HG03432 (cell line): Measurements from ENCODE around the gene LRP1.

Experiments
- ATAC-seq: cut with Tn5 transposase; IDR thresholded peaks from one replicate; pipeline ENCODE4 v1.9.1; 2021; ENCODE audit warnings: mild to moderate bottlenecking, moderate library complexity; ENCODE audit not compliant: unreplicated experiment

Gene LRP1

GRCh38 chr12:57093415-57094207 lies 34.7 kb upstream of the LRP1 start:
- ATAC-seq: no peak

GRCh38 chr12:57094208-57095160 lies 33.8 kb upstream of the LRP1 start:
- ATAC-seq: no peak

GRCh38 chr12:57095440-57095839 lies 32.8 kb upstream of the LRP1 start:
- no peak for ATAC-seq

- ATAC-seq: no peak
These were observed 32.1 kb upstream of the LRP1 start for GRCh38 chr12:57096099-57096572.

- ATAC-seq: no peak
These were observed 31.3 kb upstream of the LRP1 start for GRCh38 chr12:57096748-57097553.

GRCh38 chr12:57097554-57097835 lies 30.8 kb upstream of the LRP1 start:
- no peak for ATAC-seq

GRCh38 chr12:57098546-57098945 lies 29.7 kb upstream of the LRP1 start:
- ATAC-seq: no peak

DNA sequence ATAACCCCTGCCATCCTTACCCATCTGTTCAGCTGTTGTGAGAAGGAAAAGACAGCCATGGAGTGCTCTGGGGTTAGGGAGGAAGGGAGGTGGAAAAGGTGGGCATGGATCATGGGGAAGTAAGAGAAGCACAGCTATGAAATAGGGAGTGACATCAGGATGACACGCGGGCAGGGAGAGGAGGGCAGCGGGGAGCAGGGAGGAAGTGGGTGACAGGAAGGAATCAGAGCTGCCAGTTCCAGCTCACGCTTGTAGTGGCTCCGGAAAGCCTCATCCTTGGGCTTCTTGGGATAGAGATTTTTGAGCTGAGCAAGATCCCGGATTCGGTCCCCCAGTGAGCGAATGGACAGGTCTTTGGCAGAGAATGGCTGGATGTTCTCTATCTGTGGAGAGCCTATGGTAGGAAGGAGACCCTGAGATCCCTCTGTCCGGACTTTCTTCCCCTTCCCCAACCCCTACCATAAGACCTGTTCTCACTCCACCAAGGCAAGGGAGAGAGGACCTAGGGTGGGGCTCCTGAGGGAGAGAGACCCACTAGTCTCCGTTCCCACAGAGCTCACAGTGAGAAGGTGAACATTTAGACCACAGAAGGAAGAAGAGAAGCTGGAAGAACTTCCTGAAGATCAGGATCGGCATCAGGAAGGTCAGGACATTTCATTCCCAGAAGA lies 29.1 kb upstream of the LRP1 start:
- ATAC-seq: no peak

GRCh38 chr12:57099766-57100165 lies 28.5 kb upstream of the LRP1 start:
- no peak for ATAC-seq

GRCh38 chr12:57101892-57102695 lies 26.2 kb upstream of the LRP1 start:
- ATAC-seq: no peak

DNA sequence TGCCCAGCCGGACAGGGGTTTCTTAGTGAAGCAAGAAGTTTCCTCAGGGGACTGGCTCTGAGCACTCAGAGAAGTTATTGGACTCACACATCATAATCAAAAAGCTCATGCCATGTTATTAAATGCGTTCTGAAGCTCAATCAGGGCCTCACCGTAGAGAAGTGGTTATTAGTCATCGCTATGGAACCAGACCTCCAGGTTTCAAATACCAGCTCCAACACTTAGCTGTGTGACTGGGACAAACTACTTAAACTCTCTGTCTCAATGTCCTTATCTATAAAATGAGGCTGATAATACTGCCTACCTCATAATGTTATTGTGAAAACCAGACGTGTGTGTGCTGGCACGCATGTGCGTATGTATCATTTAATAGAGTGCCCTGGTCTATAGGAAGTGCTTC lies 24.4 kb upstream of the LRP1 start:
- ATAC-seq: no peak

DNA sequence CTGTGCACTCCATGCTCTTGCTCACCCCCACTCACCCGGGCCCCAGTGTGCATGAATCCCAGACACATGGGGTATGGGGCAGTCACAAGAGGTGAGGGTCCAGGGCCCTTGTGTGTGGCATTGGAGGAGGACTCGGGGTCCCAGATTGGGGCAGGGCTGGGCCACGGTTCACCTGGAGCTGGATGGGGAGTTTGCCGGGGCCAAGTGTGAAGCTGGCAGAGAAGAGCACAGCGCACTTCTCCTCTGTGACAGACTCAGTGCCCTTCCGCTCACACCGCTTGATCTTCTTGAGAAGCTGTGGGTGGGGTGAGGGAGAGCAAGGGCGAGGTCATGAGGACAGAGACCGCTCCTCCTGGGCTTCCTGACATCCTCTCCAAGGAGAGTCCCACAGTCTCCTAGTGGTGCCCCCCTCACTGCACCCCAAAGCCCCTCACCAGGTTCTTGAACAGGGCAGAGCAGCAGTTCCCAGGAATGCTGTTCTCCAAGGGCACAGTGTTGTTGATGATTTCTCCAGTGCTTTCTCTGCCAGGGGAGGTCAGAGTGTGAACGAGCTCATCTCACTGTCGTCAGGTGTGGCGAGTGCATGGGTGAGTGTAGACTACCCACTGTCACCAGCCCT lies 23.9 kb upstream of the LRP1 start:
- ATAC-seq: no peak

DNA sequence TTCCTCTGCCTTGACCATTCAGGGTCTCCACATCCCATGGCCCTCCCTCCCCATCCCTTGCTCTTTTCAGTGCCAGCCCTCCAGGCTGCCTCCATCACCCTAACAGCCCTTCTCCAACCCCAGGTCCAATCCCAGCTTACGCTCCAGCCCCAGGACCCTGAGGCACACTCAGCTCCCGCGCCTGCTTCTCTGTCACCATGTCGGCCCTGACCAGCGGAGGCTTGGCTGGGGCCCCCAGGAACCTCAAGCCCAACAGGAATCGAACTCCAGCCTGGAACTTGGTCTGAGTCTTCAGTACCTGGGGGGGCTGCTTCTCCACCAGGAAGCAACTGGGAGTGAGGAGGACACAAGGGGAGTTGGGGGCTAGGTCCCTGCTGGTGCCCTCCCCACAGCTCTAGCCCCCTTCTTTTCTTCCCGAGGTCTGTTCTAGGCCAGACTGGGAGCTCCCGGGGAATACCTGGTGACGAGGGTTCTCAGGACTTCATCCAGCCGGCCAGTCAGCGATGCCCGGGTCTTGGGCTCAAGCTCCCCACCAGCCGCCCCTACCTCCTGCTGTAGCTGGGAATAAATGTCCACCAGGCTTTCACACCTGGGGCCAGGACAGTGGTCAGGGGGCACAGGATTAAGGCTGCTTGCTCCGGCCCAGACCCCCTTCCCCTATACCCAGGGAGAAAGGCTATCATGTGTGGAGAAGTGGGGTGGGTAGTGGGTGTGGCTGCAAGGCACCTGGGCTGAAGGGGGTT lies 23.1 kb upstream of the LRP1 start:
- no peak for ATAC-seq

DNA sequence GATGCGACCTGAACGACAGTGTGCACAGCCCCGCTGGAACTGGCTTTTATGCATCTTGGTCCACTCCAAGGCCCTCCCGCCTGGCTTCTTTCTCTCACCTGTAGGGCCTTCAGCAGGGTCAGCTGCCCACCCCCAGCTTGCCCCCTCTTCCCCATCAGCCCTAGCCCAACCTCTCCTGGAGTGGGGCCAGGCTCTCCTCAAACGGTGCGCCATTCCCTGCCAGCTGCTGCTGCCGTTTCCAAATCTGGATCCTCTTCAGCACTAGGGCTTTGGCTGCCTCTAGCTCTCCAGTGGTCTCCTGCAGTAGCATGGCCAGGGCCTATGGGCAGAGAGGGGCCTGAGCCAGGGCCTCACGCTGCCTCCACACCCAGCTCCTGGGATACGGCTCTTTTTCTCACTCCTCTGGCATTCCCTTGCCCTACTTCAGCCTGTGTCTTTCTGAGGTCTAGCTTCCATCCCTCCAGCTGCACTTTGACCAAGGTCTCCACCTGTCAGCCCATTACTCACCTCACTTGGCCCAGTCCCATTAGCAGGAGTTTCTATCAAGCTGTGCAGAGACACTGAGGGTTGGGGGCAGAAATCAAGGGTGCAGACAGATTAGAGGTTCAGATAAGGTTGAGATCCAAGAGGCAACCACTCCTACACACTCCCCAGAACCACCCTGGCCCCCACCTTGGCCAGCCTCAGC lies 22.1 kb upstream of the LRP1 start:
- no peak for ATAC-seq

- no peak for ATAC-seq
These were observed 20.7 kb upstream of the LRP1 start for GRCh38 chr12:57107456-57108155.

GRCh38 chr12:57109207-57110103 lies 18.8 kb upstream of the LRP1 start:
- ATAC-seq: no peak
